ENCODE measurements around the gene GH1.
"Not testable (repeated sequence)": the region's sequence is repeated elsewhere in the genome, so short reads cannot be mapped to it uniquely, and the experiment has no call there.

The GH1 gene

DNA sequence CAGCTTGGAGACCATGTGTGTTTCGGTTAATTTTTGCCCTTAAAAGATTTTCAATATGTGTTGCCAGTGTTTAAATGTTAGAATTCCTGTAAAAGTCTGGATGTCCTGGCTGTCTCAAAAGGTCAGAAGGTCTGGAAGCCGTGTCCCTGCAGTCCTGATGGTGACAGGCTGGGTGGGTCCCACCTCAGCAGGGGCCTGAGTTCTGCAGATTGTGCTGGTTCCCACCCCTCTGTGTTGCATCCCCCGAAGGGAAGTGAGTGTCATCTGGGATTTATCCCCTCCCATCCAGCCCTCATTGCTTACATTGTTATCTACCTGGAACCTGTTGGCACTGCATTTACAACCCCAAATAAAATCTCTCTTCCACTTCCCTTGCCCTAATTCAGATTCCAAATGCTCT is 24.6 kb downstream of the GH1 start:
- not testable (repeated sequence) for DNase-seq

DNA sequence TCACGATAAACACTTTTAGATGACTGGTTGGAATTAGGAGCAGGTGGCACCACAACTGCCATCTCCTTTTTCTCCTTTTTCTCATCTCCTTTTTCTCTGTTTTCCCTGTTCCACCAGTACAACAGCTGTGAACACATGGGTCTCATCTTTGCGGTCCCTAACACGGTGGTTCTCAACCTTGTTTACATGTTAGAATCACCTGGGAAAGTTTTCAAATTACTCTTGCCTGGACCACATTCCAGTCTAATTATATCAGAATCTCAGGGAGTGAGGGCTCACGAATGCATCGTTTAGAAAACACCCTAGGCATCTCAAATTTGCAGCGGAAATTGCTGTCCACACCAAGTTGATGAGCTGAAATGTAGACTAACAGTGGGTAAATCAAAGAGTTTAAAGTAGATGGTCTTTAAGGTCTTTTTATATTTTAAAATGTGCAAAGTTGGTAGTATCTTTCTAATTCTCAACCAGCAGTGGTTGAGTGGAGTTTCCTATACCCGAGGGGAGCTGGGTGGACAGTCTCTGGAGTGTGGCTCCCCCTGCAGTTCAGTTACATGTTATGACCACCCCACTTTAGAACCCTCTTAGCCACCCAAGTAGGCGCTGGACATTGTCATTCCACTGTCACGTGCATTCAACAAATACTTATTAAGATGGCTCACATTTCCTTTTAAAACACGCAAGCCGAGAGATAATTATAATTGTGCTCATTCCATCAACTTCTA is 26.2 kb downstream of the GH1 start:
- DNase-seq: not testable (repeated sequence)

DNA sequence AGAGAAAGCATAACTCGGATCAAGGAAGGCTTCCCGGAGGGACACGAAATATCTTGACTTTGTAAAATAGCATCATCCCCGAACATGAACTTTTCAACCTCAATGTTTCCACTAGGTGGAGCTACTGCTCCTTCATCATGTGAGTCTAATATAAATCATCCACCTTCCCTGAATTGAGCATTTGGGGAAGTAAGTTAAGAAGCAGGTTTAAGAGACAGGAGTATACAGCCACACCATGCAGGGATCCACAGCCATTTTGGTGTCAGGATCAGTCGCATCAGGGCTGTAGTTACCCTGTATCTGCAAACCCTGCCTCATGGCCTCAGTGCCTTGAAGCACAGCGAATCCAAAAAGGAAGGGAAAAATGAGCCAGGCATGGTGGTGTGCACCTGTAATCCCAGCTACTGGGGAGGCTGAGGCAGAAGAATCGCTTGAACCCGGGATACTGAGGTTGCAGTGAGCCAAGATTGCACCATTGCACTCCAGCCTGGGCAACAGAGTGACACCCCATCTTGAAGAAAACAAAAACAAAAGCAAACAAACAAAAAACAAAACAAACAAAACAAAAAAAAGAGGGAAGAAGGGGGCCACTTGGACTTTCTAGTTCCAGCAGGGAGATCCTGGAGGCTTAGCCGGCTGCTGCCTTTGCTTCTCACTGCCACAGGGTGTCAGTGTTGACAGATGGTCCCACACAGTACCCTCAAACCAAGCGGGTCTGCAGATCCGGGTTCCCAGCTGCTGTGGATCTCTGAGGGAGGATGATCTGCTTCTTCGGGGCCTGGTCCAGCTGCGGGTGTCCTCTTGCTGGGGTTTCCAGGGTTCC is 29.4 kb downstream of the GH1 start:
- peak; percentile 38 to 53 for DNase-seq

DNA sequence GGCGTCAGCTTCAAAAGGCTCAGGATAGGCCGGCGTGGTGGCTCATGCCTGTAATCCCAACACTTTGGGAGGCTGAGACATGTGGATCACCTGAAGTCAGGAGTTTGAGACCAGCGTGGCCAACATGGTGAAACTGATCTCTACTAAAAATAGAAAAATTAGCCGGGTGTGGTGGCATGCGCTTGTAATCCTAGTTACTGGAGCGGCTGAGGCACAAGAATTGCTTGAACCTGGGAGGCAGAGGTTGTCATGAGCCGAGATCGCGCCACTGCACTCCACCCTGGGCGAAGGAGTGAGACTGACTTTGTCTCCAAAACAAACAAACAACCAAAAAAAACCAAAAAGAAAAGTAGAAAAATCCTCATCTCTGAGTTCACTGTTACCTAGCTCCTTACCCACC is 33.5 kb downstream of the GH1 start:
- not testable (repeated sequence) for DNase-seq

DNA sequence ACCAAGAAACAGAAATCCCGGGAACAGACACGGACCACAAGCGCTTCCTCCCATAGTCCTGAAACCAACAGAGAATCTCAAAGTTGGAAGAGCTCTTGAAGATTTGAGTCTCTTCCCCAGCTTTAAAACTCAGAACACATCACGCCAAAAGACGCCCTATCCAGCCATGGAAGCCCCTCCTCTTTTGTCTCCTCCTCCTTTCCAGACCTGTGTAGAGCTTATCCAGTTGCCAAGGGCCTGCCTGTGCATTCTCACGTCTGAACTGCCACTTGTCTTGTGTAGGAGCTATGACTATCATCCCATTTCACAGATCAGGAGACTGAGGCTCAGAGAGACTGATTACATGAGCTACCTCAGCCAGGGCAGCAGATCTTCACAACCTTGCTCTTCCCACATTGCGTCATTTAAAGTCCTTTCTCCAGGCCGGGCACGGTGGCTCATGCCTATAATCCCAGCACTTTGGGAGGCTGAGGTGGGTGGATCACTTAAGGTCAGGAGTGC is 36.0 kb downstream of the GH1 start:
- DNase-seq: not testable (repeated sequence)

DNA sequence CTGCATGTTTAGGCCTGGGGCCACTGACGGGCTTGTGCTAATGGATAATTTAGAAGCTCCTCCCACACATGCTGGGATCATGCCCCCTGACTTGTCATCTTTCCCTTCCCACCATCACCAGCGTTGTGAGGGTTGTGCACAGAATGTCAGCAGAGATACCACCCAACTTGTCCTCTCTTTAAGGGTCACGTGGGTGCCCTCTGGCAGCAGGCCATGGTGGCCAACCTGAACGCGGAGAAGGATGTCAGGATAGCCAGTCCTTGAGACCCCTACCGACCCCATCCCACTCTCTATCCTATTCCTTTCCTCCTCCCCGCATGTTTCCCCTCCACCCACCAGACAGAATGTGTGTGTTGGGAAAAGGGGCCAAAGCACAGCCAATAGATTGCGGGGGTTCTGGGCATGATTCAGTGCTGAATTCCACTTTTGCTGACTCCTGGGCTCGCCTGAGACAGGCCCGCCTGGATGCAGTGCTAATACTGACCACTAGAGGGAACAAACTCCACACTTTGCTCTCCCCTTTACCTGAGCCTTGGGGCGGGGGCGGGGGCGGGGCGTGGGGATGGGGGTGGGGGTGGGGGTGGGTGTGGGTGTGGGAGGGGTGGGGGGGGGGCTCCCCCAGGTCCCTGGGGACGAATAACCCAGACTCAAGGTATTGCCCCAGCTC is 36.6 kb downstream of the GH1 start, which contains the start of gene GH2:
Gene GH2, minus strand, starts transcription at position 10 of the 667 bp plus-strand sequence. CDS start 143 bp downstream, outside the sequence.
- peak; percentile 24 to 37 for DNase-seq

DNA sequence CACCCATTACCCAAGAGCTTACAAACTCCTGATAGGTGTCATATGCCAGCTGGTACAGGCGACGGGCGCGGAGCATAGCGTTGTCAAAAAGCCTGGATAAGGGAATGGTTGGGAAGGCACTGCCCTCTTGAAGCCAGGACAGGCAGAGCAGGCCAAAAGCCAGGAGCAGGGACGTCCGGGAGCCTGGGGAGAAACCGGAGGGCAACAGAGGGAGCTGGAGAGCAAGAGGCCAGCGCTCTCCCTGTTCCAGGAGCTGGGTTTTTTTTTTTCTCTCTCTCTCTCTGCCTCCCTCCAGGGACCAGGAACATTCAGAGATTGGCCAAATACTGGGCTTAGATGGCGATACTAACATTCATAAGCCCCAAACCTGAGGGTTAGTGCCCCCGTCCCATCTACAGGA is 37.3 kb downstream of the GH1 start:
- not testable (repeated sequence) for DNase-seq

DNA sequence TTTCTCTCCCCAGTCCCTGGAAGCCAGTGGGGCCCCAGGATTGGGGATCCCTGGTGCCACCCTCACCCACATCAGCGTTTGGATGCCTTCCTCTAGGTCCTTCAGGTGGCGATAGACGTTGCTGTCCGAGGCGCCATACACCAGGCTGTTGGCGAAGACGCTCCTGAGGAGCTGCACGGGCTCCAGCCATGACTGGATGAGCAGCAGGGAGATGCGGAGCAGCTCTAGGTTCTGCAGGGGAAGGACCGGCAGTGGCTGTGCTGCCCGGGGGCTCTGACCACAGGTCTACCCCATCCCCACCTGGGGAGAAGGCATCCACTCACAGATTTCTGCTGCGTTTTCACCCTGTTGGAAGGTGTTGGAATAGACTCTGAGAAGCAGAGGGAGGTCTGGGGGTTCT is 37.9 kb downstream of the GH1 start:
- DNase-seq: no peak

DNA sequence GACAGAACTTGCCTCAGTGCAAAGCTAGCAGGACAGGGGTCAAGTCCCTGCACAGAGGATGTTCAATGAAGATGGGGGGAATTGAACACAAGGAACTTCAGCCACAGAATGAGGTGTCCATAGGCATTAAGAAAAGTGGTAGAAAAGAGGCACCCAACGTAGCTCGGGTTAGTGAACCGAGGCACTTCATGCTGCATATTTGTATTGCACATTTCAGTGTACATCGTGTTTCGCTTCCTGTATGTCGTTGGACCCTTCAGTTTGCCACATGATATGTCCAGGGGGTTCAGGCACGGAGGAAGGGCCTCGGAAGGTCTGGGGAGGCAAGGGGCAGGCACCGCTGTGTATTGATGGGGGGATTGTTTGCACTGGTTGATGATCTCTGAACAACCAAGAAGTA is 40.2 kb downstream of the GH1 start:
- DNase-seq: not testable (repeated sequence)

DNA sequence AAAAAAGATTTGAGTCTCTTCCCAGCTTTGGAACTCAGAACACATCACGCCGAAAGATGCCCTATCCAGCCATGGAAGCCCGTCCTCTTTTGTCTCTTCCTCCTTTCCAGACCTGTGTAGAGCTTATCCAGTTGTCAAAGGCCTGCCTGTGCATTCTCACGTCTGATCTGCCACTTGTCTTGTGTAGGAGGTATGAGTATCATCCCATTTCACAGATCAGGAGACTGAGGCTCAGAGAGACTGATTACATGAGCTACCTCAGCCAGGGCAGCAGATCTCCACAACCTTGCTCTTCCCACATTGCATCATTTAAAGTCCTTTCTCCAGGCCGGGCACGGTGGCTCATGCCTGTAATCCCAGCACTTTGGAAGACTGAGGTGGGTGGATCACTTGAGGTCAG is 43.9 kb downstream of the GH1 start:
- not testable (repeated sequence) for DNase-seq

DNA sequence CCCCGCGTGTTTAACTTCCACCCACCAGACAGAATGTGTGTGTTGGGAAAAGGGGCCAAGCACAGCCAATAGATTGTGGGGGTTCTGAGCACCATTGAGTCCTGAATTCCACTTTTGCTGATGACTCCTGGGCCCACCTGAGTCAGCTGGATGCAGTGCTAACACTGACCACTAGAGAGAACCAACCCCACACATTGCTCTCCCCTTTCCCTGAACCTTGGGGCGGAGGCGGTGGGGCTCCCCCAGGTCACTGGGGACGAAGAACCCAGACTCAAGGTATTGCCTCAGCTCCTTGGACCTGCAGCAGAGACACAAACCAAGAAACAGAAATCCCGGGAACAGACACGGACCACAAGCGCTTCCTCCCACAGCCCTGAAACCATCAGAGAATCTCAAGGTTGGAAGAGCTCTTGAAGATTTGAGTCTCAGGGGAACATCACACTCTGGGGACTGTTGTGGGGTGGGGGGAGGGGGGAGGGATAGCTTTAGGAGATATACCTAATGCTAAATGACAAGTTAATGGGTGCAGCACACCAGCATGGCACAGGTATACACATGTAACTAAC is 44.5 kb downstream of the GH1 start:
- not testable (repeated sequence) for DNase-seq

DNA sequence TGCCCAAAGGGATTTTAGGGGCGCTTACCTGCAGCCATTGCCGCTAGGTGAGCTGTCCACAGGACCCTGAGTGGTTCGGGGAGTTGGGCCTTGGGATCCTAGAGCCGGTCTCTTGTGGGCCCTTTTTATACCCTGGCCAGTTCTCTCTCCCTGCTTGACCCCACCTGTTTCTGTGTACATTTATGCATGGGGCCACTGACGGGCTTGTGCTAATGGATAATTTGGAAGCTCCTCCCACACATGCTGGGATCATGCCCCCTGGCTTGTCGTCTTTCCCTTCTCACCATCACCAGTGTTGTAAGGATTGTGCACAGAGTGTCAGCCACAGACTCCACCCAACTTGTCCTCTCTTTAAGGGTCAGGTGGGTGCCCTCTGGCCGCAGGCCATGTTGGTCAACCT is 45.1 kb downstream of the GH1 start, which contains the start of gene CSH2:
Gene CSH2, minus strand, starts transcription at position 101 of the 400 bp plus-strand sequence. Its CDS starts 63 bp downstream, at position 38.
- not testable (repeated sequence) for DNase-seq

DNA sequence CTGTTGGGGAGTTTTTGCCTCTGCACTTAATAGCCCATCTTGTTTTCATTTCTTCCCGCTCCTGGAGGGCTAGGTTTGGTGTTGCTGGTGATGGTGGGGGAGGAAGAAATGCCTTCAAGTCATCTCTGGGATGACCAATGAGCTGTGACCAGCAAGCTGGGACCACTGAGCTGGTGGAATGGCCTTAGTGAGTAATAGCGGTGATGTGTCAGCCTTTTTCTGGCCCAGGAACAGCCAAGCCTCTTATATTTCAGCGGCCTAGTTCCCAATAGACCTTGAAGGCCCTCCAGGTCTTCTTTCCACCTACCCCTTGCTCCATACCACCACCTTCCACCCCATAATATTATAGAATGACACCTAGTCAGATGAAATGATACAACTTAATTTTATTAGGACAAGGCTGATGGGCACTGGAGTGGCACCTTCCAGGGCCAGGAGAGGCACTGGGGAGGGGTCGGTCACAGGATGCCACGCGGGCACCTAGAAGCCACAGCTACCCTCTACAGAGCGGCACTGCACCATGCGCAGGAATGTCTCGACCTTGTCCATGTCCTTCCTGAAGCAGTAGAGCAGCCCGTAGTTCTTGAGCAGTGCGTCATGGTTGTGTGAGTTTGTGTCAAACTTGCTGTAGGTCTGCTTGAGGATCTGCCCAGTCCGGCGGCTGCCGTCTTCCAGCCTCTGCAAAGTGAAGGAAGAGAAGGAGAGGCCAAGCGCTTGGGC is 46.8 kb downstream of the GH1 start:
- not testable (repeated sequence) for DNase-seq

DNA sequence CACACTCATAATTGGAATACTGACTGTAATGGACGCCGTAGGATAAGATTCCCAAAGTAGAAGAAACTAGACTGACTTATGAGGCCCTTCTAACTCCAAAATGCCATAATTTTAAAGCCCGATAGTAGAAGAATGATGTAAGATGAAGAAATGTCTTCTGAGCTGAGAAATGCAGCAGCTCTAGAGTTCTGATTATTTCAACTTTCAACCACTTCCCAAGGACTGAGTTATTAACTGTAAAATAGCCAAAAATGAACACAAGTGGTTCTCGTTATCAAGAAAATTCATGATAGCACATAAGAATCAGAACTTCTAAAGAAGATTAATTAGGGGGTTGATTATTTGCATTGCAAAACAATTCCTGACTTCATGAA is 48.4 kb downstream of the GH1 start:
- not testable (repeated sequence) for DNase-seq

DNA sequence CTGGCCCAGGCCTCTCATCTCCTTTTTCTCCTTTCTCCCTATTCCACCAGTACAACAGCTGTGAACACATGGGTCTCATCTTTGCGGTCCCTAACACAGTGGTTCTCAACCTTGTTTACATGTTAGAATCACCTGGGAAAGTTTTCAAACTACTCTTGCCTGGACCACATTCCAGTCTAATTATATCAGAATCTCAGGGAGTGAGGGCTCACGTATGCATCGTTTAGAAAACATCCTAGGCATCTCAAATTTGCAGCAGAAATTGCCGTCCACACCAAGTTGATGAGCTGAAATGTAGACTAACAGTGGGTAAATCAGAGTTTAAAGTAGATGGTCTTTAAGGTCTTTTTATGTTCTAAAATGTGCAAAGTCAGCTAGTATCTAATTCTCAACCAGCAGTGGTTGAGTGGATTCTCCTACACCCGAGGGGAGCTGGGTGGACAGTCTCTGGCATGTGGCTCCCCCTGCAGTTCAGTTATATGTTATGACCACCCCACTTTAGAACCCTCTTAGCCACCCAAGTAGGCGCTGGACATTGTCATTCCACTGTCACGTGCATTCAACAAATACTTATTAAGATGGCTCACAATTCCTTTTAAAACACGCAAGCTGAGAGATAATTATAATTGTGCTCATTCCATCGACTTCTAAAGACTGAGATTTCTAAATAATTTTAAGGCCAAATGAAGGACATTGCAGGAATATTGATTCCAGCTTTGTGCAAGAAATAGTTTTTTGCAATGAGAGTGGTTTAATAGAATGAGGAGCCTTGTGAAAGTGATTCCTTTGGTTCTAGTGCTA is 48.9 kb downstream of the GH1 start:
- DNase-seq: not testable (repeated sequence)

All from NCI-H2081 (cell line).